ENCODE measurements around the gene TTF1.

Gene TTF1

DNA sequence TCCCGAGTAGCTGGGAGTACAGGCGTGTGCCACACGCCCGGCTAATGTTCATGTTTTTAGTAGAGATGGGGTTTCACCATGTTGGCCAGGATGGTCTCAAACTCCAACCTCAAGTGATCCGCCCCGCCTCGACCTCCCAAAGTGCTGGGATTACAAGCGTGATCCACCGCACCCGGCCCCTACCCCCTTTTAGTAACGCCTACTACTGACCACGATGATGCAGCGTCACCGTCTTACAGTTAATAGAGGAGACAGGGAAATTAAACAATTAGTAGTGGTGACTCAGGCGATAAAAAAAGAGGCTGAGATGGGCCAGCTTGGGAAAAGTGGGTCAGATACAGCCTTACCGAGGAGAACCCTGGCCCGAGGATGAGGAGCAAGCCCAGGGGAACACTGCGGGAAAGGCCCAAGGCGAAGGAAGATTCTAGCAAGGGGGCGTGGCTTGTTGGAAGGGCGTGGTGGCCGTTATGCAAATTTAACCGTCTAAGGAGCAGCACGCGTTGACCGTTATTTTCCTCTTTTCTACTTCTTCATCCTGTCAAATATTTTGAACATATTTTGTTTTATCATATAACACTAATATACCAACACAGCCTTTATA is 50.2 kb downstream of the TTF1 start:
- TF ChIP-seq POLR2A (IDR thresholded peaks at IDR 0.05; ENCODE audit: low read depth, low read length), result no peak
- no peak for TF ChIP-seq TAF1 (IDR thresholded peaks at IDR 0.05; ENCODE audit: borderline replicate concordance, low read depth, low read length)
- TF ChIP-seq POLR2AphosphoS5 (IDR thresholded peaks at IDR 0.05; ENCODE audit: low read depth, low read length), result no peak
- FAIRE-seq (no peak), DNase-seq (ENCODE audit: insufficient read length) (no peak)

DNA sequence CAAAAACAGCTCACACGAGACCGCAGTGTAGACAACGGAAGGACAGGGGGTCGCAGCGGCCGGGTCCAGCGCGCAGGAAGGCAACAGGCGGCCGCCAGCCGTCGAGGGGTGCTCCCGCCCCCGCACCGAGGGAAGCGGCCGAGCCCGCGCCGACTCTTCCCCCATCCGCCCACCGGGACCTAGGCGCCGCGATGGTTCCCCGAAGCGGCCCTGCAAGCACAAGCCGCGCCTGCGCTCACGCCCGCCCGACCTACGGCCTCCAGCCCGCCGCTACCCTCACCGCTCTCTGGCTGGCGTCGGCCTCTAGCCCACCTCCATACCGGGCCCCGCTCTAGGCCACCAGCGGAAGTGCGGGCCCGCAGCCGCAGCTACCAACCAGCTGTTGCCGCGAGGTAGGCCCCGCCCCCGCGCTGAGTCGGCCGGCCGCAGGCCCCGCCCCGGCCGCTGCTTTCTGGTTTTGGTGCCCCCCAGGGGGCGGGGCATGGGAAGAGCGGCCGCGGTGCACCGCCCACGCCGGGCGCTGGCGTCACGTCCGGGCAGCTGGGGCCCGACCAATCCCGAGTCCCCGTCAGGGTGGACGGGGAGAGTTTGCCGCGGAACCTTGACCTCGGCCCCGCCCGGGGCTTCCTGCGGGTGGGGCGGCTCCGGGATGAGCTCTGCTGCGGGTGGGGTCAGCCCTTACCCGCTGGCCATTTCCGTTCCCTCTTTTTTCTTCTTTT is 51.8 kb downstream of the TTF1 start, which contains the start of gene SETX:
Gene SETX (minus strand): TSS at position 350 of the 719 bp plus-strand sequence. CDS start 5,558 bp downstream, outside the sequence.
- peak; percentile 93 for FAIRE-seq
- TF ChIP-seq TAF1 (IDR thresholded peaks at IDR 0.05; ENCODE audit: borderline replicate concordance, low read depth, low read length), result peak; percentile 67
- TF ChIP-seq POLR2A (IDR thresholded peaks at IDR 0.05; ENCODE audit: low read depth, low read length), result peak; percentile 96
- TF ChIP-seq POLR2AphosphoS5 (IDR thresholded peaks at IDR 0.05; ENCODE audit: low read depth, low read length), result peak; percentile 91
- DNase-seq (ENCODE audit: insufficient read length), result peak; percentile 98

DNA sequence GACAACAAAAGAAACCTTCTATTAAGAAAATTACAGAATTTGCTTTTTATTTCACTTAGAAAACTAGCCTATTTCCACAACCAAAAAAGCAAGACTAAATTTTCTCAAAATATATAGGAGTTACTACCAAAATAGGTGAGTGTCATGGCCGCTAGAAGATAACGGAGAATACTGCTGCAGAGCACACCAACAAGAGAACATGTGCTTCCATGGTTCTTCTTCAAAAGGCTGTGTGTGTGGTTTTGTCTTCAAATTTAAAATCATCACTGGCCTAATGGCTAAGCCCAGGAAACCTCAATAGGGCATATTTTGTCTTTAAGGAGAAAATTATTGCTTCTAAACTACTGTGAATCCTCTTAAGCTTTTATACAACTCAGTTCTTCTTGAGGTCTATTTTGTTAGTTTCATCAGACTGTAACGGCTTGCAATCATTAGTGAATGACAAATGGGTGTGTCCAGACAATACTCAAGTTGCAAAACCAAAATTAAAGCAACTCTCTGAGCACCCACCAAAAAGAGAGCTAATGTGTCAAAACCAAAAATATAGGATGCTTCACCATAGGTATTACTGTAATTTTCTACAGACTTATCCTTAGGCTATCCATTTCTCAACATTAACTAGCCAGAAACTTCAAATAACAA is 55.1 kb downstream of the TTF1 start:
- no peak for TF ChIP-seq POLR2AphosphoS5 (IDR thresholded peaks at IDR 0.05; ENCODE audit: low read depth, low read length)
- TF ChIP-seq TAF1 (IDR thresholded peaks at IDR 0.05; ENCODE audit: borderline replicate concordance, low read depth, low read length), result no peak
- 0 out of 2 replicates have a peak, but pooled peaks have one; percentile 13 for TF ChIP-seq POLR2A (IDR thresholded peaks at IDR 0.05; ENCODE audit: low read depth, low read length)
- DNase-seq (ENCODE audit: insufficient read length), result no peak
- FAIRE-seq, result no peak

DNA sequence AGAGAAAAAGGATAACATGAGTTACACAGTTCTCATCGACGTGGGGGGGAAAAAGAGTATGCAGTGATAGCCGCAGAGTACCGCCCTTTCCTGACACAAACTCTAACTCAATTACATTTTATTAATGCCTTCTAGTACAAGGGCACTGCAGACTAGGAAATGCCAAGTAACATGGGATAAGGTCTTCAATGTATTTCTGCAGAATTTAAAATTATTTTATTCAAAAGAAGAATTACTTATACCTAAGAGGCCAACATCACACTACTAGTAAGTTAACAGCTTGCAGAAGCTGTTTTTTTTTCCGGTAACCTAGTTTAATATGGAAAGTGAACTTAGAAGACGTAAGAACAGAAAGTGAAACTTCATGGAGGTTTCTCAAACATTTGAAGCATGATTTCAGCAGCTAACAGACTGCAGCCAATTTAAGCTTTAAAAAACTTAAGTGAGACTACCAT is 55.8 kb downstream of the TTF1 start:
- no peak for FAIRE-seq
- no peak for DNase-seq (ENCODE audit: insufficient read length)

DNA sequence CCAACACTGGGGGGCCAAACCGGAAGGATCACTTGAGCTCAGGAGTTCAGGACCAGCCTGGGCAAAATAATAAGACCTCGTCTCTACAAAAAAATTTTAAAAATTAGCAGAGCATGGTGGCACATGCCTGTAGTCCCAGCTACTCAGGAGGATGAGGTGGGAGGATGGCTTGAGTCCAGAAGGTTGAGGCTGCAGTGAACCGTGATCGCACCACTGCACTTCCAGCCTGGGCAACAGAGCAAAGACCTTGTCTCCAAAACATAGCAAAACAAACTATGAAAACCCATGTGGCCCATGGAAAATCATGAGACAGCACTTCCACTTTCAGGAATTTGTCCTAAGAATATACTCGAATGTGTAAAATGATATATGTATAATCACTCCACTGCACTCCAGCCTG is 58.0 kb downstream of the TTF1 start:
- FAIRE-seq (no peak), DNase-seq (ENCODE audit: insufficient read length) (no peak)
- TF ChIP-seq POLR2AphosphoS5 (IDR thresholded peaks at IDR 0.05; ENCODE audit: low read depth, low read length), result no peak
- no peak for TF ChIP-seq TAF1 (IDR thresholded peaks at IDR 0.05; ENCODE audit: borderline replicate concordance, low read depth, low read length)
- no peak for TF ChIP-seq POLR2A (IDR thresholded peaks at IDR 0.05; ENCODE audit: low read depth, low read length)

More for the DNA sequence above, 55.8 kb downstream of the TTF1 start:
- TF ChIP-seq TAF1 (IDR thresholded peaks at IDR 0.05; ENCODE audit: borderline replicate concordance, low read depth, low read length) (no peak), POLR2A (IDR thresholded peaks at IDR 0.05; ENCODE audit: low read depth, low read length) (no peak), POLR2AphosphoS5 (IDR thresholded peaks at IDR 0.05; ENCODE audit: low read depth, low read length) (no peak)

DNA sequence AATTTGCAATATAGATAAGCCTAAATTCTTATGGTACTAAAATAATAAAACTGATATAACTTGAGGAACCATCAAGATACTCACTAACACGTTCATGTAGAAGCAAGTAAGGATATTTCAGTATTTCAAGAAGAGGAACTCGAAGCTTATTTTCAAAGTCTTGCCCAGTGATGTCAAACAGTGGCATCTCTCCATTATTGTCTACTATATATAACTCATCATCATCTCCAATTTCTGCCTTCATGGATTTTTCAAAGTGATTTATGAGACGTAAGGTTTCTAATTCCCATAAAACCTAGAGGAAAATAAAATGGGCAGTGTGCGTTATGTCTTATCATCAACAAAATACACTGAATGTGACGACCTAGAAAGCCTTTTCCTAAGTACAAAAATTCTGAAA is 60.5 kb downstream of the TTF1 start:
- DNase-seq (ENCODE audit: insufficient read length) (no peak), FAIRE-seq (no peak)

DNA sequence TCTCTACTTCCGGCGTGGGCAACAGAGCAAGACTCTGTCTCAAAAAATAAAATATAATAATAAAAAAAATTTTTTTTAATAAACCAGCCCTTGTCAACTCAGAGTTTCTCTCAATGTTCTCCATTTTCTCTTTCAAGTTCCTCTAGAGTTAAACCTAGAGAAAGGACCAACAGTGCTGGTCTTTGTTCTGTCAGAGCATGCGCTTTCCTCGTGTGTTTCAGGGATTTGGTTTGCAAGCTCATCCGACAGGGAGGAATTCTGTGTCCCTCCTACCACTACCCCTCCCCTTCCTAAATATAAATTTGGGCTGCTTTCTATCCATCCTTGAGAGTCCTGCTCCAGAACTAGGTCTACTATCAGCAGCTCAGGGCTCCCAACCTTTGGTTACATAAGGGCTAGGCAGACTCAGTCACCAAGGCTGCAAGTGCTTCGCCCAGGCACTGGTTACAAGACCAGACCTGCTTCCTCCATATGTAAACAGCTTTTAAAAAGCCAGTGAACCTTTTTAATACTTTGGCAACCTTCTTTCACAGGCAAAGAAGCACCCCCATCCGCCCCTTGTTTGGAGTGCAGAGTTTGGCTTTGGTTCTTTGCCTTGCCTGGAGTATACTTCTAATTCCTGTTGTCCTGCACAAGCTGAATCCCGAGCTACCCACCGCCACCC is 65.3 kb downstream of the TTF1 start:
- DNase-seq (ENCODE audit: insufficient read length) (no peak), FAIRE-seq (no peak)
- TF ChIP-seq POLR2AphosphoS5 (IDR thresholded peaks at IDR 0.05; ENCODE audit: low read depth, low read length), result no peak

More for the DNA sequence above, 60.5 kb downstream of the TTF1 start:
- TF ChIP-seq TAF1 (IDR thresholded peaks at IDR 0.05; ENCODE audit: borderline replicate concordance, low read depth, low read length) (no peak), POLR2A (IDR thresholded peaks at IDR 0.05; ENCODE audit: low read depth, low read length) (no peak), POLR2AphosphoS5 (IDR thresholded peaks at IDR 0.05; ENCODE audit: low read depth, low read length) (no peak)

DNA sequence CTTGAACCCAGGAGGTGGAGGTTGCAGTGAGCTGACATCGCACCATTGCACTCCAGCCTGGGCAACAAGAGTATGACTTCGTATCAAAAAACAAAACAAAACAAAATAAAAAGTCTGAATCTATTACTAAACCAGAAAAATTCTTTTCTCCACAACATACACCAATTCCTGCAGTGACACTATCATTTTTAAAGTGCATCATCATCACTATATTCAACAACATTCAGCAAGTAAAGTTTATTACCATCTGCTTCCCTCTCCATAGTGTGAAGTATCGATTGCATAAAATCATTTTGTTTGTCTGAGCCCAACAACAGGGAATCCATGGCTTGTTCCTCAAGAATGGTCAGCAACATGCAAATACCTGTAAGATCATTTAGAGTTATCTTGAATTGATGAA is 72.3 kb downstream of the TTF1 start:
- TF ChIP-seq TAF1 (IDR thresholded peaks at IDR 0.05; ENCODE audit: borderline replicate concordance, low read depth, low read length), result no peak
- no peak for TF ChIP-seq POLR2AphosphoS5 (IDR thresholded peaks at IDR 0.05; ENCODE audit: low read depth, low read length)
- no peak for TF ChIP-seq POLR2A (IDR thresholded peaks at IDR 0.05; ENCODE audit: low read depth, low read length)
- FAIRE-seq, result no peak

DNA sequence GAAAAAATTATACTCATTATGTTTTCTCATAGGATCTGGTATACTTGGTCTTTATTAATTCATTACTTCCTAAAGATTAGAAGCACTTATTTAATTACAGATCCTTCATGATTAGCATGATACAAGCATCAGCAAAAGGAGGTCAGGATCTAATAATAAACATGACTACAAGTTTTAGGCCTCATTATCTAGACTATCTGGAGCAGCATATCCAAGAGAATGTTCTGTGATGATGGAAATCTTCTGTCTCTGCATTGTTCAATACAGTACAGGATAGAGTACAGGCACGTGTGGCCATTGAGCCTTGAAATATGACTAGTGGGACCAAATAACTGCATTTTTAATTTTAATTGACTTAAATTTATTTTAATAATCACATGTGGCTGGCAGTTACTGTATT is 73.1 kb downstream of the TTF1 start:
- FAIRE-seq, result no peak
- no peak for DNase-seq (ENCODE audit: insufficient read length)
- no peak for TF ChIP-seq POLR2A (IDR thresholded peaks at IDR 0.05; ENCODE audit: low read depth, low read length)
- no peak for TF ChIP-seq TAF1 (IDR thresholded peaks at IDR 0.05; ENCODE audit: borderline replicate concordance, low read depth, low read length)
- TF ChIP-seq POLR2AphosphoS5 (IDR thresholded peaks at IDR 0.05; ENCODE audit: low read depth, low read length), result no peak

More for the DNA sequence above, 72.3 kb downstream of the TTF1 start:
- DNase-seq (ENCODE audit: insufficient read length), result no peak

DNA sequence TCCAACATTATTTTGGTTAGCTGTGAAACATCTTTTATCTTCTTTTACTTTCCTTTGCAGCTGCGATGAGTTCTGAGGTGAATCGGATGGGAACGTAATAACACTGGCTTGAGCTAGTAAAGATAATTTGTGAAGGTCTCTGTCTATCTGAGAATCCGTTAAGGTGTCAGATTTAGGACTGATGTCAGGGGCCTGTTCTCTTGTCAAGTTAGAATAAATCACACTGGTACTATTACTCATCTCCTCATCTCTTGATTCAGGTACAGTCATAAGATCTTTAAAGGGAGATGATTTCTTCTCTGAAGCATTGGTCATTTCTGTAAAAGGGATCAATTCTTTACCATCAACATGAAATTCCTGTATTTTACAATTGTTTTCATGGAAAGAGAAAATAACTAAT is 78.1 kb downstream of the TTF1 start:
- DNase-seq (ENCODE audit: insufficient read length) (no peak), FAIRE-seq (no peak)
- TF ChIP-seq POLR2A (IDR thresholded peaks at IDR 0.05; ENCODE audit: low read depth, low read length) (no peak), POLR2AphosphoS5 (IDR thresholded peaks at IDR 0.05; ENCODE audit: low read depth, low read length) (no peak), TAF1 (IDR thresholded peaks at IDR 0.05; ENCODE audit: borderline replicate concordance, low read depth, low read length) (no peak)

DNA sequence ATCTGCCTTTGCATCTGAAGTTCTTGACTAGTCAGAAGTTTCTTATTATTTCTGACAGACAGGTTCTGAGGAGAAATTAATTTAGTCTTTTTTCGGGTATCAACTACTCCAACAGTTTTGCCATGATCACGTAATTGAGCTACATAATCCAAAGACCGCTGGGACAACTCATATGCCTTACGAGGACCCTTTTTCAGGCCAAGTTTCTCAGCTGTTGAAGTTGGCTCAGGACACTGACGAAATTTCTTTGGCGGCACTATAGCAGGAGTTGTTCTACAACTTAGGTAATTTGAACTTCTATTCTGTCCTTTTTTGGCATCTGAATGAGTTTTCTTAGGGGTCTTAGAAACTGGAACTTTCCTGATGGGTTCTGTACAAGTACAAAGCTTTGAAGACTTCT is 79.1 kb downstream of the TTF1 start:
- no peak for FAIRE-seq
- TF ChIP-seq POLR2AphosphoS5 (IDR thresholded peaks at IDR 0.05; ENCODE audit: low read depth, low read length), result no peak
- no peak for DNase-seq (ENCODE audit: insufficient read length)
